ENCODE data around the gene PRKN.

Gene PRKN

DNA sequence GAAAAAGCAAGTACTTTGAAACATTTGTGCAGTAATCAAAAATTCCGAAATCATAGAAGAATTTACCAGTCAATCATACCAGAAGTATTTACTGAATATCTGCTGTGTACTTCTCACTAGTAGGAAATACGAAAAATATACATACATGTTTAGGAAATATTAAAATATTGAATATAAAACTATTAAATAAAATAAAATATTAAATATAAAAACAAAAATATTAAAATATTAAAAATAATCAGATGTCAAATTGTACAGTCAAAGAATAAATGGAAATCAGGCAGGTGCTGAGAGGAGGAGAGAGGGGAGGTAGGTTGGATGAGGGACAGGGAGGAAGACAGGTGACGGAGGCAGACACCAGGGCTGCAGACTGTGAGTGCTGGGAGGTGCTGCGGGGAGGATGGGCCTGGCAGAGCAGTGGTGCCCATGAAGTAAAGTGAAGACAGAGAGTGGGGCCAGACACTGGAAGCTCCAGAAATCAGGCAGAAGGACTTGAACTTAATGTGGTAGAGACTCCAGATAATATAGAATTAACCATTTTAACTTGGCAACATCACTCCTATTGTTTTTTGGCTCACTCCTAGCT is 55.9 kb downstream of the PRKN start:
- no peak for DNase-seq

GRCh38 chr6:162670345-162670744 is 57.2 kb downstream of the PRKN start:
- no peak for DNase-seq

DNA sequence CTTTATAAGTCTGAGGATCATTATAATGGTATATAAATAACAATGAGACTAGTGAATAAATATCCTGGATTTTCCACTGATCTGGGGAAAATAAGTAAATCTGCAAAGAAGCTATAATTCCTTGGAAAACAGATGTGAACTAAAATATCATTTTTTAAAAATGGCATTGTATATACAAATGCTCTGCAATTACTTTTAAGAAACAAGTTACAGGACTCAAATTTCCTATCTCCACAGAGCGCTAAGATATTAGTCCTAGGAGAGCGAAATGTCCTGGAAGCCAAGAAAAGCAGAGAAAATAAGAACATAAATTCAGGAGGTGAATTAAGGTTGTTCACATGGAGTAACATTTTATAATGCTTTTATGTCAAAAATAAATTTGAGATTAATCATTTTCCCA is 61.3 kb downstream of the PRKN start:
- DNase-seq: no peak

DNA sequence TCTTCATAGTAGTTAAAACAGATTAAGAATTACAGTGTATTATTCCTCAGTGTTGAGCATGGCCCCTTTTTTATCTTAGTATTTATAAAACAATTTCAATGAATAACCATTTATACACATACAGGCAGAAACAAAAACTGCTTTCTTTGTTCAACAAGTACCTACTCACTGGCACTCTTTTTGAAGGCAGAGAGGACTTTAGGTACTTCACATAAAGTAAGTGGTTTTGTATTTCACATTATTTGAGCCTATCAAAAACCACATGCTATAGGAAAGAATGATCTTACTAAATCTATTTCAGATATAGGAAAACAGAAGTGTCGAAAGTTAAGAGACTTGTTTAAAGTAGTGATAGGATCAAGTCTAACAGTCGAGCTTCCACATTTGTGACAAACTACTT is 73.8 kb downstream of the PRKN start:
- DNase-seq: no peak

- no peak for DNase-seq
These were observed 76.1 kb downstream of the PRKN start for GRCh38 chr6:162651505-162651904.

DNA sequence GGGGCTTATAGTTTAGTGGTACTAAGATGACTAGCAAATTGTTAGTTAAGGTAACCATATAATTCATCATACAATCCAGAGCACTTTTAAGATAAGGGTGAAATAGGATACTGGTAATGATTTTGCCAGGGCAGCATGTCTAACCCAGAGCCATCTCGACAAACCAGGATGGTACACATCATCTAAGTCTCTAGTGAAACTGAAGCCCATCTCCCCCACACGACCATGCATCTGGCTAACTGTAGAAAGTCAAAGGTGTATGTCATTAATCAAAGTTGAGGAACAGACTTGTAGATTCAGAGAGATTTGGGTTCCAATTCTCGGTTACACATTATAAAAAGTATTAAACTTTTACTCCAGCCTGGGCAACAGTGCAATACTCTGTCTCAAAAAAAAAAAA is 78.3 kb downstream of the PRKN start:
- no peak for DNase-seq

DNA sequence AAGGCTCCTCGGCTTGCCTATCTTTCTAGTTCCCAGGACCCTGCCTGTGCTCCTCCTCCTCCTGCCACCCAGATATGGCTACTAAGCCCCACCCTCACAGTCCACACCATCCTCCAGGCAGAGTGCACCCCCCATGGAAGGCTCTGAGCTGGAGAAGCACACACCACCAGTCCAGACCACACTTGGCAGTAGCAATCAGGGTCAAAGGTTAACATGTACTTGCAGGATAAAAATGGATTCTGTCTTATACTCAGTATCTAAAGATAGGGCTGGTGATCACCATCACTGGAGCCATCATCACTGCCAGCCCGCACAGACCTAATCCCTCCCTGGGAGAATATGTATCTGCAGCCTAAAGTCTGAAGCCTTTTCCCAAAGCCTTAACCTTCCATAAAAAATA is 83.4 kb downstream of the PRKN start:
- DNase-seq: no peak

DNA sequence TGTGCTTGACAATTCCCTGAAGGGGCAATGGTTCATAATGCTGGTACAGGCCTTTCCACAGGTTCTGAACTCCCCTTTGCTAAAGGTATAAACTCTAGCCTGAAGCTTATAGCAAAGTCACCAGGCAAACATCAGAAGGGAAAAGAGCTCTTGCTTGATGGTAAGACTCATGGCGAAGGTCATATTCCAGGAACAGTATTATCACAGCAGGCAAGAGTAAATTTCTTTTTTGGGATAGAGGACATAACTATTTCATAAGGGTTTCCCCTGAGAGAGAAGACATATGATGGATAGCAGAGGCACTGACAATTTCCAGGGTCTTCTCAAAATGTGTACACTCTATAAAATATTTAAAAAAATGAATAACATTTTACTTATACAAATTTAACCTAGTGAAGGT is 86.8 kb downstream of the PRKN start:
- no peak for DNase-seq

DNA sequence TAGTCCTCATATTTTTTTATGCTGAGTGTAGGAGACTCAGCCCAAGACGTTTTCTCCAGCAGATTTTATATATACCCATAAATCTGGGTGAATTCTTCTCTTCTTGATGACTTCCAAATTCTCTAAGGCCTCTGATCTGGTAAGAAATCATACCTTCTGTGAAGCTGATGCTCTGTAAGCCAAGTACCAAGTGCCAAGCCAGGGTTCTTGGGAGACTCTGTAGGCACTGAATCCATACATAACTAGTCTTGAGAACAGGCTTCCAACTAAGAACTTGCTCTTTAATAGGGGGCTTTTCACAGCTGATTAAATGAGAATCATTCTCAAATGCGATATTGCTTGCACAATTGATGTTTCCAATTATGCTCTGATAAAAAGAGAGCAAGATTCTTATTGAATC is 87.6 kb downstream of the PRKN start:
- no peak for DNase-seq

GRCh38 chr6:162638931-162639574 is 88.5 kb downstream of the PRKN start:
- no peak for DNase-seq

- DNase-seq: no peak
These were observed 90.2 kb downstream of the PRKN start for GRCh38 chr6:162637317-162637716.

- DNase-seq: no peak
These were observed 91.4 kb downstream of the PRKN start for GRCh38 chr6:162636167-162636566.

- DNase-seq: no peak
These were observed 96.0 kb downstream of the PRKN start for GRCh38 chr6:162631546-162631945.

DNA sequence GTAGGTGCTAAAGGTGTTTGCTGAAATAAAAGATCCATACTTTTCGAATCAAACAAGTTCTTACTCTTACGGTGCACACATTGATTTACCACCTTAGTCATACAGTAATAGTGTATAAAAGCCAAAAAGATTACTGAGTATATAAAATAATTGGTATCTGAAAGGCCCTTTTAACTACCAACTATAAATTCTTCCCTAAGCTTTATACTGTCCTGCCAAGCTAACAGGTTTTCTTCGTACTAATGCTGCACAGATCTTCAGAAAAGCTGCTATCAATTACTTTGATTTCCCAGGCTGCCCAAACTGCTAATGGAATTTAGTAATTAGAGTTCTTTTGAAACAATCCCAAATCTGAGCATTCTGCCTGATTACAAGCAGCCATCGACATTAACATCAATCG is 97.5 kb downstream of the PRKN start:
- no peak for DNase-seq

GRCh38 chr6:162627825-162628224 is 99.7 kb downstream of the PRKN start:
- no peak for DNase-seq

DNA sequence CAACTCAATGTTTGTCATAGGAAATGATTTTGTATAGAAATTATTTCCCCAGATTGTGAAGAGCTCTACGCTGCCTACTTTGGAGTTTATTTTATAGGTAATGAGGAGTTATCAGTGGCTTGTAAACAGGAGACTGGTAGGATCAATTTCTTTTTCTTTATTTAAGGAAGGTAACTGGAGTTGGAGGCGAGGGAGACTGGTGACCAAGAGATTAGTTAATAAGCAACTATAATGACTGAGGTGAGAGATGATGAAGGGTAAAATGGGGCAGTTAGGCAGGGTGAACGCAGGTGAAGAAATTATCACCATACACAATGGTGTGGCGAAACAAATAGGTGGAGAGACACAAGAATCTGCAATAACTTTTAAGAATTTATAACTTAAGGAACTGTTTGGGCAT is 100.2 kb downstream of the PRKN start:
- no peak for DNase-seq

DNA sequence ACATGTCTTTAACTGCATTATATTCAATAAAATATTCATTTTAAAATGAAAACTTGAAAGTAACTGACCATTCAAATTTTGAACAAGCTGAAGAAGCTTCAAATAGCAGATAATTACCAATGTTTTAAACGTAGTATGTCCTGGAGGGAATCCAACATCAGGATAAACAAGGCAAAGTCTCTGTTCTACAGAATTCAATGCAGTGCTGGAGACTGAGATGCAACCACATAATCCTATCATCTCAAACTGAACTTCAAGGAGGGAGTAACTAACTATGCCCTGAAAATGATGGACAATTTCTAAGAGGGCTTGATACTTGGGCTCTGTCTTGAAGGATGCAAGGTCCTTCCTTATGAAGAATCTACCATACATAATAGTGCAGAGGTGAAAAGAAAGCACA is 100.7 kb downstream of the PRKN start:
- DNase-seq: no peak

GRCh38 chr6:162625846-162626540 is 101.6 kb downstream of the PRKN start:
- DNase-seq: no peak

DNA sequence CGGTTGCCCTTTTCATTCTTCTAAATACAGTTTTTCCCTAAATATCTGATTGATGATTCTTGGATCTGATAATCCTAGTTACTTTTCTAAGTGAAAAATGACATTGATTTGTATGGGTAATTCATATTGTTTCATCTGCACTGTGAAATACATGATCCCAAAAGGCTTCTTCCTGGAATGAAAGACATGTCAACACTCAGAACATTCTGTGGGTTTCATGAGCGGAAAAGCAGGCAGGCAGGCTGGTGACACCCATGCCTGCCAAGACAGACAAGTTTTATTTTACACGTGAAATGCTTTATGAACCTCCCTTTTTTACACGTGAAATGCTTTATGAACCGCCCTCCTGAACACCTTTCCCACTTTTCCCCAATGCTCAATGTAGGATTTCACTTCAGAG is 105.0 kb downstream of the PRKN start:
- no peak for DNase-seq

GRCh38 chr6:162621246-162621645 is 106.3 kb downstream of the PRKN start:
- DNase-seq: no peak

GRCh38 chr6:162620073-162620472 is 107.5 kb downstream of the PRKN start:
- no peak for DNase-seq

DNA sequence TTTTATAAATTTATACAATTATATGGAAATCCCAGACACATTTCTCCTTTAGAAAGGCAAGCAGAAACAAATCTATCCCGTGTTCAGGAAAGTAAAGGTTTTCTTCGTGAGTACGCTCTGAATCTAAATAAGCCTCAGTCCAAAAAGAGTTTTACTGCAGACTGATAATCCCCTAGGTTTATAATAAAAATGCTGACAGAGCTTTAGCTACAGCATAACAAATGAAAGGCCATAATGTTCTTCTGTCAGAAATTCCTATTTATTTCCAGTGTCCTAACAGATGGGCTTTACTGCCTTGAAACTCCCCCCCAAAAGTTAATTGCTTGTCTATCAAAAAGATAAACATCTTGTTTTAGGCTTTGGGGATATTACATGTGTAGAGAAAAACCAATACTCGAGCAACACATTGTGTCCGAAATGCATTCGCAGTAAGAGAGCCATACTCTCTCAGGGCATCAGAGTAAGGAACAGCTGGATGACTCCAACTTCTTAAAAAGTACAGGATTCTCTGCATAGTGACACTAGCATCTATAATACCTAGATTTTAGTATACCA is 109.0 kb downstream of the PRKN start:
- no peak for DNase-seq

- no peak for DNase-seq
These were observed 112.4 kb downstream of the PRKN start for GRCh38 chr6:162615016-162615705.

DNA sequence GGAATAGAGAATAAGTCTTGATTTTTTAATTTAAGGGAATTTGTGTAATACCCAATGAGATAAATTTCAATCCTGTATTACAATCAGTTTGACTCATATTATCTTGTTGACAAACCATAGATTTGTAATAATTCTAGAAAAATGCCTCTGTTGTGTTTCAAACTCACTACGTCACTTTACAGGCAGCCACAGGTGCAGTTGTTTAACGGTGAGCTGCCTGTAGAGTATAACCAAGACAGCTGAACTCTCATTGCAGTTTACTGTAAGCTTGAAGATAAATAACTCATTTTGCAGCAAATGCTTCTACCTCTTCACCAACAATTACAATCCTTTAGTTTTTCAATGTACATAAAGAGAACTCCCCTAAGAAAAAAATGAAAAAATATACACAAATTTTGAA is 114.3 kb downstream of the PRKN start:
- no peak for DNase-seq
